ENCODE measurements around the gene FGF23. TPM values are rescaled to one million over a fixed set of nuclear protein-coding genes. Genes with fewer than 3 reads are reported as not detected.

FGF23 gene
- total RNA-seq, 1 donor from 2014 or later = not detected

DNA sequence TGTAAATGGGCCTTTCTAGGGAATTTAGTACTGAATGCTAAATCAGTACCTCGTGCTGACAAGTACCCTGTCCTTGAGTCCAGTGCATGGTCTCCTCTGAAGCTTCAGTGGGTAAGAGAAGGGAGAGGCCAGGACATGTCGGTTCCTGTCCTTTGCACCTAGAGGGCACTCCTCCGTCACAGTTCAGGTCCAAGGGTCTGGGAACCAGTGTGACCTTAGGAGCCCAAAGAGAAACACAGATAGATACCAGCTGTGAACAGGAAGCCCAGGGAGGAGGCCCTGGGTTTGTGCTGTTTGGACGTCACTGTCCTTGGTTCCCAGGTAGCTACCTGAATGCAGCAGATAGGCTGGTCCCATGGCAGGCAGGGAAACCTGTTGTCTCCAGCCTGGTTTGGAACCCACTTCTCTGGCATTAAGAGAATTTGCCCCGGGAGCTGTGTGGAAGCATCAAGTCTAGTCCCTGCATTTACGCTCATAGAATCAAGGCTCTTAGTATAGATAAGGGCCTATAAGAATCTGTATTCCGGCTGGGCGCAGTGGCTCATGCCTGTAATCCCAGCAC lies 3.9 kb upstream of the FGF23 start:
- DNase-seq (ENCODE audit: low read depth) = no peak

GRCh38 chr12:4380332-4380731 lies 820 bp upstream of the FGF23 start:
- DNase-seq (ENCODE audit: low read depth) = no peak

GRCh38 chr12:4378772-4379171 lies 740 bp downstream of the FGF23 start:
- DNase-seq (ENCODE audit: low read depth) = no peak

GRCh38 chr12:4375449-4375848 lies 4.1 kb downstream of the FGF23 start:
- DNase-seq (ENCODE audit: low read depth) = no peak

DNA sequence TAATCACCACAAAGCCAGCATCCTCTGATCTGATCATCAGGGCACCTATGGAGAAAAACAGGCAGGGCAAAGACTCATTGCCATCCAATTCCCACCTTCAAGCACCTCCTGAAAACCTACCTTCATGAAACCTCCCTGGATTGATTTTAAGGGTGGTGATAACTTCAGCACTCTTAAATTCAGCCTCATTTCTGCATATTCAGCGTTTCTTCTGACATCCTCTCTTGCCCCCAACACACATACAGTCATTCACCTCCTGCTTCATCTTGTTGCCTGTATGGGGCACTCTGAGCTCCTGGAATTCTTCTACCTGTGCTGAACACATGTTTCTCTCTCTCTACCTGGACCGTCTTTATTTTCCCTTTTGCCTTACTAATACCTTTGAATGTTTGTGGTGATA lies 6.9 kb downstream of the FGF23 start:
- DNase-seq (ENCODE audit: low read depth) = no peak

- DNase-seq (ENCODE audit: low read depth) = no peak
Observed at GRCh38 chr12:4370265-4370664, 9.2 kb downstream of the FGF23 start.

- no peak for DNase-seq (ENCODE audit: low read depth)
Observed at GRCh38 chr12:4369548-4369947, 10.0 kb downstream of the FGF23 start.

DNA sequence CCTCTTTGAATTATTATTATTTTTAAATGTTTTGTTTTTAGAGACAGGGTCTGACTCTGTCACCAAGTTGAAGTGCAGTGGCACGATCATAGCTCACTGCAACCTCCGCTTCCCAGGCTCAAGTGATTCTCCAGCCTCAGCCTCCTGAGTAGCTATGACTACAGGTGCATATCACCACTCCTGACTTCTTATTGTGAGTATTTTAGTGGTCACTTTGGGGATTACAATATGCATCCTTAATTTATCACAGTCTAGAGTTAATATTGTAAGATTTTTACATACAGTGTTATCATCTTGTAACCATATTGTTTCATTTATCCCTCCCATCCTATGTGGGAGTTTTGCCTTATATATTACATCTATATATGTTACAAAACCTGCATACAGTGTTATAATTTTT lies 13.4 kb downstream of the FGF23 start:
- no peak for DNase-seq (ENCODE audit: low read depth)

GRCh38 chr12:4356041-4356327 lies 23.5 kb downstream of the FGF23 start:
- DNase-seq (ENCODE audit: low read depth) = peak; percentile 11

DNA sequence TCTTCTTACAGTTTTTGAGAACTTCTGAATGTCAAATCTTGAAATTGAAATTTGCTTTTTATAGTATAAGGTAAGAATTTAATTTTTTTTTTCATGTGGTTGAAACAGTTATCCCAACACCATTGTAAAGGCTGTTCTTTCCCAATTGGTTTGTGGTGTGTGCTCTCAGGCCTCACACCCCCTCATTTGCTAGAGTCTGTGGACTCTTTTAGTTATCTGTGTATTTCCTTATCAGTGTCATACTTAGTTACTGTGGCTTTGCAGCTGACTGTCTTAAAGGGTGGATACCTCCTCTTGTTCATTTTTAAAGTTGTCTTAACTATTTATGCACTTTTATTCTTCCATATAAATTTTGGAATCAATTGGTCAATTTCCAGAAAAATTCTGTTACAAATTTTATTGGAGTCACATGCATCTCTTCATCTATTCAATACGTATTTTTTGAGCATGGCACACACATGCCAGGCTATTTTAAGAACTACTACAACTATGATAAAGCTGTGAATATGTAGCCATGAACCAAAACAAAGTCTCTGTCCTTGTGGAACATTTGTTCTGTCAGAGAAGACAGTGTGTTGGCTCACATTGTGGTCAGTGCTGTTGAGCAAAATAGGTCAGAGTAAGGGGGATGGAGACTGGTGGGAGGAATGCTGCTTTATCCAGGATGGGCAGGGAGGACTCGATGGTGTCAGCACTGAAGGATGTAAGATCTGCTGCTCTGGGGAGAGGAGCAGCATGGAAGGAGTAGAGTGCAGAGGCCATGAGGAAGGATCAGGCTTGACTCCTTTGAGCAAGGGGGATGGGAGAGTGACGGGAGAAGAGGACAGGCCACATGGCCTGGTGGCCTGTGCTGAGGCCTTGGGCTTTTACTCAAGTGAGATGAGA lies 24.1 kb downstream of the FGF23 start:
- DNase-seq (ENCODE audit: low read depth) = no peak

- peak; percentile 28 for DNase-seq (ENCODE audit: low read depth)
Observed at GRCh38 chr12:4353785-4354208, 25.7 kb downstream of the FGF23 start.

GRCh38 chr12:4346931-4347330 lies 32.6 kb downstream of the FGF23 start:
- DNase-seq (ENCODE audit: low read depth) = no peak

- DNase-seq (ENCODE audit: low read depth) = no peak
Observed at GRCh38 chr12:4331842-4332241, 47.7 kb downstream of the FGF23 start.

GRCh38 chr12:4331221-4331620 lies 48.3 kb downstream of the FGF23 start:
- no peak for DNase-seq (ENCODE audit: low read depth)

- peak; percentile 9 for DNase-seq (ENCODE audit: low read depth)
Observed at GRCh38 chr12:4330203-4330602, 49.3 kb downstream of the FGF23 start.

DNA sequence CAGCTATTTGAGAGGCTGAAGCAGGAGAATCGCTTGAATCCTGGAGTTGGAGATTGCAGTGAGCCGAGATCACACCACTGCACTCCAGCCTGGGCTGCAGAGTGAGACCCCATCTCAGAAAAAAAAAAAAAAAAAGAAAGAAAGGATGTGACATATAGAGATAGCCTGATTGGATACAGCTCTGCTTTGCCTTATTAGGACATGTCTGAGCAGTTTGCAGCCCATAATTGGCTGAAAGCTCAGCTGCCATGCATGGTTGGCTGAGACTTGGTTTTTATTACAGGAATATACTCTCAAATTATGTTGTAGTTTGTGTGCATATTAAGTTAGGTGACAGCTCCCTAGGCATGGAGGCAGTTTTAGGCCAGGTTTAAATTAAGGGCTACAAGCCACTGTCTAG lies 52.2 kb downstream of the FGF23 start:
- no peak for DNase-seq (ENCODE audit: low read depth)

DNA sequence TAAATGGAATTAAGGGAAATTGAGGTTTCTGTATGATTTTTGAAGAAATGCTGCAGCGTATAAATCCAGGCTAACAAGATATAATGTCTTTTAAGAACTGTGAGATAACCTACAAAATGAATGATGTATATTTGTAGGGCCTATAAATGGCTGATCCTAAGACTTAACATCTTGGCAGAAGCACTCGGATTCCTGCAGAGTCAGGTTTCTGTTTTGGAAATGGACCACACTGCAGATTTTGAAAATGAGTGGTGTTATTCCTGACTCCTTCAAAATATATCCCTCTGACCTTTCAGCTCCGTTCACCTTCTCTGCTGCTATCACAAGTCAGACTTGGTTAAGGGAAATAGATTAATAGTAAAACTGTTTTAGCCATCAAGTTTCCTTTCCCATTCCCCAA lies 53.5 kb downstream of the FGF23 start:
- no peak for DNase-seq (ENCODE audit: low read depth)

GRCh38 chr12:4324366-4324765 lies 55.1 kb downstream of the FGF23 start:
- no peak for DNase-seq (ENCODE audit: low read depth)

- DNase-seq (ENCODE audit: low read depth) = no peak
Observed at GRCh38 chr12:4323396-4323795, 56.1 kb downstream of the FGF23 start.

DNA sequence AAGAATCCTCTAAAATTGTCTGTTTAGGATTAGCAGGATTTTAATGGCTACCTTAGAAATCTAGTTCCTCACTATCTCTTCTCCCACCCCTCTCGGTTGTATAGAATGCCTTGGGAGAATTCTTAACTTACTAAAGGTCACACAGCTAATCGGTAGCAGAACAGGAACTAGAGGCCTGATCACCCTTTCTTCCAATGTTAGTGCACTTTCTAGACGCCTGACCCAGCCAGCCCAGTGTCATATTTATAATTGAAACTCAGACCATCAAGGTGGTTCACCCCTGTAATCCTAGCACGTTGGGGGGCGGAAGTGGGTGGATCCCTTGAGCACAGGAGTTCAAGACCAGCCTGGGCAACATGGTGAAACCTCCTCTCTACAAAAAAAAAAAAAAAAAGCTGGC lies 56.8 kb downstream of the FGF23 start:
- DNase-seq (ENCODE audit: low read depth) = no peak

DNA sequence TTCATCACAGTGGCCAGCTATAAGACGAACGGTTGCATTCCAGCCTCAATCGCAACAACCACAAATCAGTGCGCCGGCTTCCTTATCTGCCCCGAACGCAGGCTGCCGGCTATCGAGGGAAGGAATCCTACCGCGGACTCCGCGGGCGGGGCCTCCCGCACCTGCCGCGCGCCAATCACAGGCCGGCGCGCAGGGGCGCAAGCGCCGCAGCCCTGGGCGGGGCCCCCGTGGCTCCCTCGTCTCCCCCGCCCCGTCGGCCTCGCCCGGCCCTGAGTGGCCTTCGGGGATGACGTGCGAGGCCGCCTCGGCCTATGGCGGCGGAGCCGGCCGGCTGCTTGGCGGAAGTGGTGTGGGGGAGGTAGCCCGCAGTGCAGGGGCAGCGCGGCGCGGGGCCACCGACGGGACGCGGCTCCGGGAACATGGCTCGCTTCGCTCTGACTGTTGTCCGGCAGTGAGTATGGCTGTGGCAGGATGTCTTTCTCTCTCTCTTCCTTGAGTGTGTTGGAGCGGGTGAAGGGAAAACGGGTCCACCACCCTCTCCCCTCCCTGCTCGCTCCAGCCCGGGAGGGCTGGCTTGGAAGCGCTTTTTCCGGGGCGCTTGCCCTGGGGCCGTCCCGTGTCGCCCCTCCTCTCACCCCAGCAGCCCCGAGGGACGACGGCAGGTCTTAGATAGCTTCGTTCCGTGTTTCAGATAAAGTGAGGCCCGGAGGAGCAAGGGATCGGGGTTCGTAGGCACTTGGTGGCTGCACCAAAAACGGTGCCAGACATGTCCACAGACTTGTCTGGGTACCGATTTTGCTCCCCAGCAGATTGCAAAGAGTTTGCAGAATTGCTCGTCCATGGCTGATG lies 58.4 kb downstream of the FGF23 start, which contains the start of gene TIGAR:
TSS of gene TIGAR (plus strand) at position 361 of the 849 bp plus-strand sequence. CDS start at position 420, 59 bp downstream.
- DNase-seq (ENCODE audit: low read depth) = peak; percentile 79

- DNase-seq (ENCODE audit: low read depth) = no peak
Observed at GRCh38 chr12:4320497-4320852, 59.0 kb downstream of the FGF23 start.
